B cell (primary cell): ENCODE results near the gene KCNC1. TPM values are rescaled to one million over a fixed set of nuclear protein-coding genes. Genes with fewer than 3 reads are reported as not detected.

Experiments
- ATAC-seq: fragments of 200-7000 bp; cut with Tn5 transposase; one replicate; pipeline ENCODE4 v1.10.0; 2021; ENCODE audit warnings: low read depth, mild to moderate bottlenecking, moderate number of reproducible peaks, moderate library complexity
- CTCF ChIA-PET: fragments of 350-600 bp; sonication (Branson Sonifier 250); formaldehyde crosslinking; loops from one replicate; lab custom pipeline; 2021; ENCODE audit warnings: antibody characterized with exemption, inconsistent platforms; lab: Charles Lee
- POLR2A ChIA-PET: fragments of 350-600 bp; sonication (Branson Sonifier 250); formaldehyde crosslinking; loops from one replicate; lab custom pipeline; 2021; ENCODE audit warnings: antibody characterized with exemption; lab: Charles Lee
- DNase-seq: peaks from one replicate; pipeline ENCODE4 v3.0.0; 2013
- H2AFZ ChIP-seq: 2 replicates; pipeline ENCODE4 v1.6.1; 2012; ENCODE audit warnings: mild to moderate bottlenecking, low read depth, low read length; ENCODE audit not compliant: insufficient read depth, poor library complexity, severe bottlenecking
- H3K27ac ChIP-seq, 2 donors: 1 replicate in 1 of 2; 2 replicates in 1 of 2; pipeline ENCODE4 v1.5.1; 2012 to 2013; ENCODE audit warnings: low read length in 2 of 2, mild to moderate bottlenecking in 2 of 2, moderate library complexity in 1 of 2
- H3K27me3 ChIP-seq, 4 experiments: fragments of 200-600 bp in 1 of 4; sonication (generic) in 1 of 4; replicated peaks in 1 of 4; 1 replicate in 2 of 4; 2 replicates in 2 of 4; pipeline versions ENCODE4 v1.6.1 to v1.7.0; 2013 to 2016; ENCODE audit warnings: low read length in 3 of 4, mild to moderate bottlenecking in 2 of 4, mixed read lengths in 1 of 4, moderate library complexity in 1 of 4; ENCODE audit not compliant: insufficient read depth in 4 of 4, control insufficient read depth in 3 of 4; ENCODE audit errors: control extremely low read depth in 1 of 4
- H3K36me3 ChIP-seq, 2 experiments: replicated peaks in 1 of 2; 1 replicate in 1 of 2; 2 replicates in 1 of 2; pipeline versions ENCODE4 v1.6.1 to v1.7.1; 2013; ENCODE audit warnings: low read length in 1 of 2; ENCODE audit not compliant: insufficient read depth in 2 of 2, control insufficient read depth in 1 of 2; ENCODE audit errors: control extremely low read depth in 1 of 2, extremely low read depth in 1 of 2
- H3K4me1 ChIP-seq, 2 donors: fragments of 200-600 bp in 1 of 2; sonication (generic) in 1 of 2; 1 replicate in 1 of 2; 2 replicates in 1 of 2; pipeline versions ENCODE4 v1.5.1 to v1.6.1; 2013 to 2017; ENCODE audit warnings: low read length in 2 of 2; ENCODE audit not compliant: control insufficient read depth in 2 of 2, insufficient read depth in 2 of 2
- H3K4me2 ChIP-seq: replicated peaks from 2 replicates; pipeline ENCODE3; 2012; ENCODE audit warnings: mild to moderate bottlenecking, low read depth, low read length; ENCODE audit not compliant: poor library complexity, severe bottlenecking
- H3K4me3 ChIP-seq, 5 experiments: fragments of 200-600 bp in 1 of 5; sonication (generic) in 1 of 5; 1 replicate in 3 of 5; 2 replicates in 2 of 5; pipeline versions ENCODE4 v1.5.1 to v1.7.0; 2011 to 2016; ENCODE audit warnings: low read length in 4 of 5, mild to moderate bottlenecking in 4 of 5, low read depth in 2 of 5, control low read depth in 1 of 5, moderate library complexity in 1 of 5; ENCODE audit not compliant: insufficient read depth in 1 of 5; ENCODE audit errors: control extremely low read depth in 1 of 5, extremely low read depth in 1 of 5
- H3K79me2 ChIP-seq: fragments of 200-600 bp; sonication (generic); one replicate; pipeline ENCODE4 v1.6.0; 2016; ENCODE audit warnings: low read length; ENCODE audit not compliant: control insufficient read depth, insufficient read depth
- H3K9ac ChIP-seq: fragments of 200-600 bp; sonication (generic); 2 replicates; pipeline ENCODE4 v1.6.1; 2017; ENCODE audit warnings: mild to moderate bottlenecking, low read length, moderate library complexity
- H3K9me3 ChIP-seq, 3 donors: one replicate each; pipeline versions ENCODE4 v1.6.1 to v1.7.1; 2013; ENCODE audit warnings: low read length in 2 of 3; ENCODE audit not compliant: control insufficient read depth in 2 of 3, insufficient read depth in 1 of 3; ENCODE audit errors: control extremely low read depth in 1 of 3
- H4K20me1 ChIP-seq: 2 replicates; pipeline ENCODE4 v1.6.0; 2012; ENCODE audit warnings: mild to moderate bottlenecking, low read length; ENCODE audit not compliant: insufficient read depth, control insufficient read depth, poor library complexity, severe bottlenecking
- H3K27ac Mint-ChIP-seq: one replicate; pipeline ENCODE4 v1.8.0; 2021; ENCODE audit warnings: mixed read lengths
- H3K27me3 Mint-ChIP-seq: one replicate; pipeline ENCODE4 v1.8.0; 2021; ENCODE audit warnings: mixed read lengths
- H3K4me1 Mint-ChIP-seq: one replicate; pipeline ENCODE4 v1.8.0; 2021; ENCODE audit warnings: mixed read lengths
- H3K4me3 Mint-ChIP-seq: one replicate; pipeline ENCODE4 v1.8.0; 2021; ENCODE audit warnings: mixed read lengths
- H3K9me3 Mint-ChIP-seq: one replicate; pipeline ENCODE4 v1.8.0; 2022; ENCODE audit warnings: mixed read lengths; ENCODE audit not compliant: insufficient read depth
- CTCF ChIP-seq: fragments of 200-600 bp; IDR thresholded peaks from one replicate; pipeline ENCODE4 v1.8.0; 2022; ENCODE audit warnings: antibody characterized with exemption, mild to moderate bottlenecking
- EZH2 ChIP-seq: IDR thresholded peaks from 2 replicates; pipeline ENCODE4 v1.6.1; 2012; ENCODE audit warnings: borderline replicate concordance, low read depth, mild to moderate bottlenecking, moderate library complexity, low read length; ENCODE audit not compliant: insufficient read depth, poor library complexity, severe bottlenecking
- WGBS: methylation state at CpG from one replicate; pipeline ENCODE4 v1.1.5; 2013; ENCODE audit warnings: missing lambda C conversion rate; ENCODE audit not compliant: insufficient coverage; 5-methylcytosine and 5-hydroxymethylcytosine counted together
- intact Hi-C: fragments of 100-400 bp; cut with micrococcal nuclease; formaldehyde crosslinking; loops from one replicate; pipeline ENCODE4 v1.10.0; 2022
- polyA plus RNA-seq: library from polyadenylated mRNA; depleted of rRNA; stranded (reverse); fragments of >200 nt; gene quantifications from 2 replicates; pipeline ENCODE4 v1.2.3, GENCODE V29; 2012
- total RNA-seq, 2 donors: library from RNA; stranded (reverse); fragments of 120-200 nt in 1 of 2; gene quantifications; 1 replicate in 1 of 2; 2 replicates in 1 of 2; pipeline versions ENCODE4 v1.2.3 to v1.2.4, GENCODE V29; 2013 to 2022

The KCNC1 gene
- total and polyA plus RNA-seq, 2 donors (not counting 1 experiment from before 2014, with no cell fraction given): not detected

- no peak overlapping the region for H3K4me3 ChIP-seq
- DNase-seq (no peak), ATAC-seq (no peak)
- peaks cover 0 to 39% (median 10%) of the 10 kb centered on the region in 4 experiments for H3K27me3 ChIP-seq
- Mint-ChIP-seq H3K4me3 (no peak overlapping the region), H3K9me3 (no peaks in the 10 kb centered on the region), H3K4me1 (peaks cover 4% of the 10 kb centered on the region), H3K27me3 (peaks cover 49% of the 10 kb centered on the region), H3K27ac (no peak overlapping the region)
- H2AFZ ChIP-seq: no peak overlapping the region
- H3K4me2 ChIP-seq: no peak overlapping the region
- no peaks in the 10 kb centered on the region for H3K4me1 ChIP-seq
- H3K9ac ChIP-seq: no peak overlapping the region
- TF ChIP-seq CTCF: no peak
- TF ChIP-seq EZH2: no peak
- CTCF ChIA-PET: interaction anchor here (0.5 kb wide), 1 partner anchor 620 kb away, joined by 3 read pairs; no protein-coding TSS in a partner anchor
- no peaks in the 10 kb centered on the region for H3K9me3 ChIP-seq
- H4K20me1 ChIP-seq: no peaks in the 10 kb centered on the region
- WGBS: 82% methylated on average over 3 of the region's 4 CpGs
- intact Hi-C loops: no loop called here
- POLR2A ChIA-PET: no interaction called here
- H3K79me2 ChIP-seq: no peaks in the 10 kb centered on the region
- no peak overlapping the region for H3K27ac ChIP-seq
- H3K36me3 ChIP-seq: no peaks in the 10 kb centered on the region
Observed at GRCh38 chr11:17693531-17693930, 41.0 kb upstream of the KCNC1 start.

GRCh38 chr11:17694494-17695110 lies 40.0 kb upstream of the KCNC1 start:
- H3K4me1 ChIP-seq: no peaks in the 10 kb centered on the region
- no peak overlapping the region for H2AFZ ChIP-seq
- peaks cover 0 to 43% (median 10%) of the 10 kb centered on the region in 4 experiments for H3K27me3 ChIP-seq
- Mint-ChIP-seq H3K27me3 (peaks cover 50% of the 10 kb centered on the region), H3K9me3 (no peaks in the 10 kb centered on the region), H3K4me3 (no peak overlapping the region), H3K27ac (no peak overlapping the region), H3K4me1 (peaks cover 4% of the 10 kb centered on the region)
- no peaks in the 10 kb centered on the region for H3K79me2 ChIP-seq
- no peak overlapping the region for H3K9ac ChIP-seq
- no peaks in the 10 kb centered on the region for H3K9me3 ChIP-seq
- intact Hi-C loops: no loop called here
- ATAC-seq (no peak), DNase-seq (no peak)
- H3K4me3 ChIP-seq: no peak overlapping the region
- H3K4me2 ChIP-seq: no peak overlapping the region
- TF ChIP-seq CTCF (no peak), EZH2 (no peak)
- POLR2A ChIA-PET: no interaction called here
- no peaks in the 10 kb centered on the region for H4K20me1 ChIP-seq
- H3K36me3 ChIP-seq: no peaks in the 10 kb centered on the region
- CTCF ChIA-PET: no interaction called here
- no peak overlapping the region for H3K27ac ChIP-seq
- 92% methylated on average over 8 of the region's 10 CpGs for WGBS
